B cell (primary cell): Measurements from ENCODE around the gene CDK5RAP3. TPM values are rescaled to one million over a fixed set of nuclear protein-coding genes. Genes with fewer than 3 reads are reported as not detected.

ENCODE experiments used
- ATAC-seq: fragments of 200-7000 bp; cut with Tn5 transposase; one replicate; pipeline ENCODE4 v1.10.0; 2021; ENCODE audit warnings: low read depth, mild to moderate bottlenecking, moderate number of reproducible peaks, moderate library complexity
- CTCF ChIA-PET: fragments of 350-600 bp; sonication (Branson Sonifier 250); formaldehyde crosslinking; loops from one replicate; lab custom pipeline; 2021; ENCODE audit warnings: antibody characterized with exemption, inconsistent platforms; lab: Charles Lee
- POLR2A ChIA-PET: fragments of 350-600 bp; sonication (Branson Sonifier 250); formaldehyde crosslinking; loops from one replicate; lab custom pipeline; 2021; ENCODE audit warnings: antibody characterized with exemption; lab: Charles Lee
- DNase-seq: peaks from one replicate; pipeline ENCODE4 v3.0.0; 2013
- H2AFZ ChIP-seq: 2 replicates; pipeline ENCODE4 v1.6.1; 2012; ENCODE audit warnings: mild to moderate bottlenecking, low read depth, low read length; ENCODE audit not compliant: insufficient read depth, poor library complexity, severe bottlenecking
- H3K27ac ChIP-seq, 2 donors: 1 replicate in 1 of 2; 2 replicates in 1 of 2; pipeline ENCODE4 v1.5.1; 2012 to 2013; ENCODE audit warnings: low read length in 2 of 2, mild to moderate bottlenecking in 2 of 2, moderate library complexity in 1 of 2
- H3K27me3 ChIP-seq, 4 experiments: fragments of 200-600 bp in 1 of 4; sonication (generic) in 1 of 4; replicated peaks in 1 of 4; 1 replicate in 2 of 4; 2 replicates in 2 of 4; pipeline versions ENCODE4 v1.6.1 to v1.7.0; 2013 to 2016; ENCODE audit warnings: low read length in 3 of 4, mild to moderate bottlenecking in 2 of 4, mixed read lengths in 1 of 4, moderate library complexity in 1 of 4; ENCODE audit not compliant: insufficient read depth in 4 of 4, control insufficient read depth in 3 of 4; ENCODE audit errors: control extremely low read depth in 1 of 4
- H3K36me3 ChIP-seq, 2 experiments: replicated peaks in 1 of 2; 1 replicate in 1 of 2; 2 replicates in 1 of 2; pipeline versions ENCODE4 v1.6.1 to v1.7.1; 2013; ENCODE audit warnings: low read length in 1 of 2; ENCODE audit not compliant: insufficient read depth in 2 of 2, control insufficient read depth in 1 of 2; ENCODE audit errors: control extremely low read depth in 1 of 2, extremely low read depth in 1 of 2
- H3K4me1 ChIP-seq, 2 donors: fragments of 200-600 bp in 1 of 2; sonication (generic) in 1 of 2; 1 replicate in 1 of 2; 2 replicates in 1 of 2; pipeline versions ENCODE4 v1.5.1 to v1.6.1; 2013 to 2017; ENCODE audit warnings: low read length in 2 of 2; ENCODE audit not compliant: control insufficient read depth in 2 of 2, insufficient read depth in 2 of 2
- H3K4me2 ChIP-seq: replicated peaks from 2 replicates; pipeline ENCODE3; 2012; ENCODE audit warnings: mild to moderate bottlenecking, low read depth, low read length; ENCODE audit not compliant: poor library complexity, severe bottlenecking
- H3K4me3 ChIP-seq, 5 experiments: fragments of 200-600 bp in 1 of 5; sonication (generic) in 1 of 5; 1 replicate in 3 of 5; 2 replicates in 2 of 5; pipeline versions ENCODE4 v1.5.1 to v1.7.0; 2011 to 2016; ENCODE audit warnings: low read length in 4 of 5, mild to moderate bottlenecking in 4 of 5, low read depth in 2 of 5, control low read depth in 1 of 5, moderate library complexity in 1 of 5; ENCODE audit not compliant: insufficient read depth in 1 of 5; ENCODE audit errors: control extremely low read depth in 1 of 5, extremely low read depth in 1 of 5
- H3K79me2 ChIP-seq: fragments of 200-600 bp; sonication (generic); one replicate; pipeline ENCODE4 v1.6.0; 2016; ENCODE audit warnings: low read length; ENCODE audit not compliant: control insufficient read depth, insufficient read depth
- H3K9ac ChIP-seq: fragments of 200-600 bp; sonication (generic); 2 replicates; pipeline ENCODE4 v1.6.1; 2017; ENCODE audit warnings: mild to moderate bottlenecking, low read length, moderate library complexity
- H3K9me3 ChIP-seq, 3 donors: one replicate each; pipeline versions ENCODE4 v1.6.1 to v1.7.1; 2013; ENCODE audit warnings: low read length in 2 of 3; ENCODE audit not compliant: control insufficient read depth in 2 of 3, insufficient read depth in 1 of 3; ENCODE audit errors: control extremely low read depth in 1 of 3
- H4K20me1 ChIP-seq: 2 replicates; pipeline ENCODE4 v1.6.0; 2012; ENCODE audit warnings: mild to moderate bottlenecking, low read length; ENCODE audit not compliant: insufficient read depth, control insufficient read depth, poor library complexity, severe bottlenecking
- H3K27ac Mint-ChIP-seq: one replicate; pipeline ENCODE4 v1.8.0; 2021; ENCODE audit warnings: mixed read lengths
- H3K27me3 Mint-ChIP-seq: one replicate; pipeline ENCODE4 v1.8.0; 2021; ENCODE audit warnings: mixed read lengths
- H3K4me1 Mint-ChIP-seq: one replicate; pipeline ENCODE4 v1.8.0; 2021; ENCODE audit warnings: mixed read lengths
- H3K4me3 Mint-ChIP-seq: one replicate; pipeline ENCODE4 v1.8.0; 2021; ENCODE audit warnings: mixed read lengths
- H3K9me3 Mint-ChIP-seq: one replicate; pipeline ENCODE4 v1.8.0; 2022; ENCODE audit warnings: mixed read lengths; ENCODE audit not compliant: insufficient read depth
- CTCF ChIP-seq: fragments of 200-600 bp; IDR thresholded peaks from one replicate; pipeline ENCODE4 v1.8.0; 2022; ENCODE audit warnings: antibody characterized with exemption, mild to moderate bottlenecking
- EZH2 ChIP-seq: IDR thresholded peaks from 2 replicates; pipeline ENCODE4 v1.6.1; 2012; ENCODE audit warnings: borderline replicate concordance, low read depth, mild to moderate bottlenecking, moderate library complexity, low read length; ENCODE audit not compliant: insufficient read depth, poor library complexity, severe bottlenecking
- WGBS: methylation state at CpG from one replicate; pipeline ENCODE4 v1.1.5; 2013; ENCODE audit warnings: missing lambda C conversion rate; ENCODE audit not compliant: insufficient coverage; 5-methylcytosine and 5-hydroxymethylcytosine counted together
- intact Hi-C: fragments of 100-400 bp; cut with micrococcal nuclease; formaldehyde crosslinking; loops from one replicate; pipeline ENCODE4 v1.10.0; 2022
- polyA plus RNA-seq: library from polyadenylated mRNA; depleted of rRNA; stranded (reverse); fragments of >200 nt; gene quantifications from 2 replicates; pipeline ENCODE4 v1.2.3, GENCODE V29; 2012
- total RNA-seq, 2 donors: library from RNA; stranded (reverse); fragments of 120-200 nt in 1 of 2; gene quantifications; 1 replicate in 1 of 2; 2 replicates in 1 of 2; pipeline versions ENCODE4 v1.2.3 to v1.2.4, GENCODE V29; 2013 to 2022

Gene CDK5RAP3
- total and polyA plus RNA-seq, 2 donors (not counting 1 experiment from before 2014, with no cell fraction given) = 417 to 728 TPM

- Mint-ChIP-seq H3K4me3 (no peak overlapping the region), H3K4me1 (no peaks in the 10 kb centered on the region), H3K27me3 (peaks cover 13% of the 10 kb centered on the region), H3K9me3 (no peaks in the 10 kb centered on the region), H3K27ac (no peak overlapping the region)
- no peaks in the 10 kb centered on the region for H4K20me1 ChIP-seq
- no peak overlapping the region for H2AFZ ChIP-seq
- no peaks in the 10 kb centered on the region for H3K4me1 ChIP-seq
- no peak overlapping the region for H3K4me2 ChIP-seq
- no peak overlapping the region for H3K27ac ChIP-seq
- H3K79me2 ChIP-seq = no peaks in the 10 kb centered on the region
- 90% methylated on average over 9 of the region's 14 CpGs for WGBS
- POLR2A ChIA-PET = no interaction called here
- no peaks in the 10 kb centered on the region for H3K36me3 ChIP-seq
- no peaks in the 10 kb centered on the region for H3K9me3 ChIP-seq
- CTCF ChIA-PET = no interaction called here
- no peak for DNase-seq
- H3K27me3 ChIP-seq = peaks cover 0 to 22% (median 0%) of the 10 kb centered on the region in 4 experiments
- intact Hi-C loops = no loop called here
- TF ChIP-seq EZH2 (no peak), CTCF (no peak)
- no peak overlapping the region for H3K9ac ChIP-seq
- no peak overlapping the region for H3K4me3 ChIP-seq
- ATAC-seq = no peak
These were observed 20.2 kb downstream of the CDK5RAP3 start for GRCh38 chr17:47990962-47991731.

GRCh38 chr17:47992216-47992615 lies 21.3 kb downstream of the CDK5RAP3 start:
- ATAC-seq (no peak), DNase-seq (no peak)
- Histone ChIP-seq H3K27ac (no peak overlapping the region), H3K79me2 (no peaks in the 10 kb centered on the region), H3K9ac (no peak overlapping the region), H3K27me3 (peaks cover 0 to 22% (median 0%) of the 10 kb centered on the region in 4 experiments), H3K4me3 (no peak overlapping the region), H3K36me3 (no peaks in the 10 kb centered on the region), H3K9me3 (no peaks in the 10 kb centered on the region), H3K4me2 (no peak overlapping the region), H2AFZ (no peak overlapping the region), H3K4me1 (no peaks in the 10 kb centered on the region), H4K20me1 (no peaks in the 10 kb centered on the region)
- TF ChIP-seq EZH2 = no peak
- TF ChIP-seq CTCF = no peak
- H3K27ac Mint-ChIP-seq = no peak overlapping the region
- POLR2A ChIA-PET = no interaction called here
- CTCF ChIA-PET = no interaction called here
- no peaks in the 10 kb centered on the region for H3K9me3 Mint-ChIP-seq
- H3K27me3 Mint-ChIP-seq = peaks cover 18% of the 10 kb centered on the region
- intact Hi-C loops = no loop called here
- 100% methylated on average over 1 of the region's 4 CpGs for WGBS
- no peak overlapping the region for H3K4me3 Mint-ChIP-seq
- no peaks in the 10 kb centered on the region for H3K4me1 Mint-ChIP-seq
